HUES64 (cell line): Measurements from ENCODE around the gene GHRH.

Experiments used
- H3K27ac ChIP-seq: 2 replicates; pipeline ENCODE4 v1.7.0; 2013; ENCODE audit warnings: low read depth, low read length, inconsistent platforms
- H3K27me3 ChIP-seq: 2 replicates; pipeline ENCODE4 v1.6.1; 2013; ENCODE audit warnings: mild to moderate bottlenecking, low read length; ENCODE audit not compliant: insufficient read depth
- H3K36me3 ChIP-seq: 2 replicates; pipeline ENCODE4 v1.6.1; 2013; ENCODE audit warnings: mild to moderate bottlenecking, low read length; ENCODE audit not compliant: insufficient read depth
- H3K4me1 ChIP-seq: 2 replicates; pipeline ENCODE4 v1.6.1; 2013; ENCODE audit warnings: mild to moderate bottlenecking, low read length, moderate library complexity; ENCODE audit not compliant: insufficient read depth
- H3K4me3 ChIP-seq: 2 replicates; pipeline ENCODE4 v1.5.1; 2013; ENCODE audit warnings: mild to moderate bottlenecking, low read length, moderate library complexity
- H3K9ac ChIP-seq: 2 replicates; pipeline ENCODE4 v1.6.1; 2013; ENCODE audit warnings: mild to moderate bottlenecking, low read depth, low read length
- H3K9me3 ChIP-seq: 2 replicates; pipeline ENCODE4 v1.6.1; 2013; ENCODE audit warnings: low read depth, low read length; ENCODE audit not compliant: insufficient read depth
- WGBS: fragments of 150-250, 120-280 bp; methylation state at CpG from one replicate; pipeline ENCODE4 v1.1.7; 2013; ENCODE audit warnings: missing lambda C conversion rate; 5-methylcytosine and 5-hydroxymethylcytosine counted together

GHRH gene

GRCh38 chr20:37223053-37223452 is 38.6 kb downstream of the GHRH start:
- Histone ChIP-seq H3K27ac (no peak overlapping the region), H3K4me1 (peaks cover 20% of the 10 kb centered on the region), H3K27me3 (no peaks in the 10 kb centered on the region), H3K9me3 (no peaks in the 10 kb centered on the region), H3K36me3 (peaks cover 87% of the 10 kb centered on the region), H3K9ac (no peak overlapping the region), H3K4me3 (no peak overlapping the region)

- no peak overlapping the region for H3K4me3 ChIP-seq
- no peaks in the 10 kb centered on the region for H3K9me3 ChIP-seq
- H3K4me1 ChIP-seq: peaks cover 14% of the 10 kb centered on the region; the same call in 1 of the 2 replicates
- H3K27me3 ChIP-seq: no peaks in the 10 kb centered on the region
- no peak overlapping the region for H3K9ac ChIP-seq
- peaks cover 84% of the 10 kb centered on the region for H3K36me3 ChIP-seq
- WGBS: 98% methylated on average over 4 of the region's 4 CpGs
- H3K27ac ChIP-seq: no peak overlapping the region
Observed at GRCh38 chr20:37222086-37222485, 39.5 kb downstream of the GHRH start.

DNA sequence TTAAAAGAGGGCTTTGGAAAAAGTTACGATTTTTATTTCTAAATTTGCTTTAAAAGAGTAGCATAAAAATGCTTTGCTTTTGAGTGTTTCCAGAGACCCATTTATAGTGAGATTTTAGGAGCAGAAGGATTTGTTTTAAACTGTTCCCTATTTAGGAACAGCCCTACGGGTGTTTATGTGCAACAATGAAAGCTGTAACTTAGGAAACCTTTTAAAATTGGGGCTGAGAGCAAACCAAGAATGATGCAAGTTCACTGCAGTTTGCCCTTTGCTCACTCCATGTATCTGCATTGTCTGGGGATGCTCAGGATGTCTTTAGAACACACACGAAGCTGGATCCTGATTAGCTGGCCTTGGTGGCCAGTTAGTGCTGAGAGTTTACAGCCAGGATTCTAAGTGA is 40.9 kb downstream of the GHRH start:
- peaks cover 9% of the 10 kb centered on the region; the same call in 1 of the 2 replicates for H3K4me1 ChIP-seq
- peaks cover 83% of the 10 kb centered on the region for H3K36me3 ChIP-seq
- H3K27me3 ChIP-seq: no peaks in the 10 kb centered on the region
- 93% methylated on average over 3 of the region's 3 CpGs for whole genome bisulfite sequencing
- H3K4me3 ChIP-seq: no peak overlapping the region
- H3K9ac ChIP-seq: no peak overlapping the region
- no peaks in the 10 kb centered on the region for H3K9me3 ChIP-seq
- H3K27ac ChIP-seq: no peak overlapping the region

DNA sequence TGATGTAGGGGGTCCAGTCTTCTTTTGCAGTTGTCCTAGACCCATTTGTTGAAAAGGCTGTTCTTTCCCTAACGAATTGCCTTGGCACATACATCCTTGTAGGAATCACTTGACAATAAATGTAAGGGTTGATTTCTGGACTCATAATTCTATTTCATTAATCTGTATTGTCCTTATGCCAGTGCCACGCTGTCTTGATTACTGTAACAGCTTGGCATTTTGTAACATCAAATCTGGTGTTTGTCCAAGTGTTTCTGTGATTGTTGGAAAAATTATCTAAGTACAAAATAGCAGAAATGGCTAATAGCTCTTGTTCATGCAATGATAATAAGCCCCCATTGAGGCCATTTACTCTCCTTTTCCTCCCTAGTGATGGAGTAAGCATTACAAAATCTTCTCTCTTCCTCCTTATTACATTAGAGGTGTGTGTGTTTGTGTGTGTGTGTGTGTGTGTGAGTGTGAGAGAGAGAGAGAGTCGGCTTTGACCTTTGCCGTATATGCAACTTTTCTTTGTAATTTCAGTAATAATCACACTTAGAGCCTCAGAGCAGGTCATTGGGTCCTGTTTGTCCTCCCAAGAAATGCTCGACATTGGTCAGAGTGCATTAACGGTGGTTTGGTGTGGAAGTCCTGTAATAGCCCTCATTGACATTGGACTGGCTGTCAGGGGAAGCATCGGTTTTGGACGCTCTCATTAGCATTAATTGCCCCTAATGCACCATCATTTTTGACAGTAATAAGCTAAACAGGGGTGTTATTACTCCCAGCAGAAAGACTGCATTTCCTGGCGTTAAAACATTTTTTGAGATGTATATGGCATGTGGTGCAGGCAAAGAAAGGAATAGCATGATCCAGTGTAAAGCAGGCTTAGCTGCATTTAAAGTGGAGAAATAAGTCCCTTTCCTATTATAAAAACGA is 41.6 kb downstream of the GHRH start:
- Histone ChIP-seq H3K9ac (no peak overlapping the region), H3K27ac (no peak overlapping the region), H3K4me3 (no peak overlapping the region), H3K4me1 (peaks cover 9% of the 10 kb centered on the region; the same call in 1 of the 2 replicates), H3K27me3 (no peaks in the 10 kb centered on the region), H3K36me3 (peaks cover 83% of the 10 kb centered on the region), H3K9me3 (no peaks in the 10 kb centered on the region)
- 95% methylated on average over 9 of the region's 10 CpGs for WGBS

DNA sequence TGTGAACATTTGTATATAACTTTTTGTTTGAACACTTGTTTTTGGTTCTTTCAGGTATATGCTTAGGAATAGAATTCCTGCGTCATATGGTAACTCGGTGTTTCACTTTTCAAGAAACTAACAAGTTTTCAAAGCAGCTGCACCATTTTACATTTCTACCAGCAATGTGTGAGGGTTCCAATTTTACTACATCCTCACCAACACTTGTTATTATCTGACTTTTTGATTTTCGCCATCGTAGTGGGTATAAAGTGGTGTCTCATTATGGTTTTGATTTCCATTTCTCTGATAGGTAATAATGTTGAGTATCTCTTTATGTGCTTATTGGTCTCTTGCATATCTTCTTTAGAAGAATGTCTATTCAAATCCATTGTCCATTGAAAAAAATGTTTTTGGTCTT is 42.6 kb downstream of the GHRH start:
- H3K9ac ChIP-seq: no peak overlapping the region
- no peak overlapping the region for H3K4me3 ChIP-seq
- 68% methylated on average over 4 of the region's 4 CpGs for WGBS
- H3K27me3 ChIP-seq: no peaks in the 10 kb centered on the region
- no peak overlapping the region for H3K27ac ChIP-seq
- no peaks in the 10 kb centered on the region for H3K9me3 ChIP-seq
- H3K4me1 ChIP-seq: peaks cover 9% of the 10 kb centered on the region; the same call in 1 of the 2 replicates
- peaks cover 83% of the 10 kb centered on the region for H3K36me3 ChIP-seq

DNA sequence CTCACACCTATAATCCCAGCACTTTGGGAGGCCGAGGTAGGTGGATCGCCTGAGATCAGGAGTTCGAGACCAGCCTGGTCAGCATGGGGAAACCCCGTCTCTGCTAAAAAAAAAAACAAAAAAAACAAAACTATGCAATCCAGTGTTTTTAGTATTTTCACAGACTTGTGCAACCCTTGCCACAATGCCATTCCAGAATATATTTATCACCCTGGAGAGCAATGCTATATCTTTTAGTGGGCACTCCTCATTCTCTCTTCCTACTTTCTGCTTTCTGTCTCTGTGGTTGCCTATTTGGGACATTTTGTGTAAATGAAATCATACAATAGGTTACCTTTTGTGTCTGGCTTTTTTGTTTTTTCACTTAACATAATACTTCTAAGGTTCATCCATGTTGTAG is 43.2 kb downstream of the GHRH start:
- 99% methylated on average over 4 of the region's 4 CpGs for WGBS
- H3K36me3 ChIP-seq: peaks cover 83% of the 10 kb centered on the region
- H3K4me1 ChIP-seq: peaks cover 9% of the 10 kb centered on the region; the same call in 1 of the 2 replicates
- H3K9me3 ChIP-seq: no peaks in the 10 kb centered on the region
- no peak overlapping the region for H3K4me3 ChIP-seq
- H3K9ac ChIP-seq: no peak overlapping the region
- no peak overlapping the region for H3K27ac ChIP-seq
- H3K27me3 ChIP-seq: no peaks in the 10 kb centered on the region

DNA sequence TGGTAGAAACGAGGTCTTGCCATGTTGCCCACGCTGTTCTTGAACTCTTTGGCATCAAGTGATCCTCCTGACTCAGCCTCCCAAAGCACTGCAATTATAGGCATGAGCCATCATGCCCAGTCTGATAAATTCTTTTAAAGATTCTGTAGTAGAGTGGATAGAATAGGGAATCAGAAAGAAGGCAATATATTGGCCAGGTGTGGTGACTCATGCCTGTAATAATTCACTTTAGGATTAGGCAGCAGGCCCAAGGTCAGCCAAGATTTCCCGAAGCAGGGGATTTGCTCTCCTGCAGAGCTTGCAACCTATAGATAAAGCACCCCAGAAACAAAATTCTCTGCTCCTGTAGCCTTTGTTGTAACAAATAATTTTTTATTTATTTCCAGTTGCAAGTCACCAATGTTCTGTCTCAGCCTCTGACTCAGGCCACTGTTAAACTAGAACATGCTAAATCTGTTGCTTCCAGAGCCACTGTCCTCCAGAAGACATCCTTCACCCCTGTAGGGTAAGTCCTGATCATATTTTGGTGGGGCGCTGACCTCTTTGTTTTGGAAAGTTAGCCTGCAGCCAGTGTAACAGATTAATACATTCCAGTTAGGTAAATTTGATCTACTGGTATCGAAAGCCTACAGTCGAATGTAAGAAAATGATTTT is 51.8 kb downstream of the GHRH start:
- no peaks in the 10 kb centered on the region for H3K4me1 ChIP-seq
- H3K36me3 ChIP-seq: peaks cover 95% of the 10 kb centered on the region
- H3K27ac ChIP-seq: no peak overlapping the region
- no peak overlapping the region for H3K9ac ChIP-seq
- WGBS: 98% methylated on average over 6 of the region's 6 CpGs
- H3K9me3 ChIP-seq: no peaks in the 10 kb centered on the region
- H3K27me3 ChIP-seq: no peaks in the 10 kb centered on the region
- H3K4me3 ChIP-seq: no peak overlapping the region

DNA sequence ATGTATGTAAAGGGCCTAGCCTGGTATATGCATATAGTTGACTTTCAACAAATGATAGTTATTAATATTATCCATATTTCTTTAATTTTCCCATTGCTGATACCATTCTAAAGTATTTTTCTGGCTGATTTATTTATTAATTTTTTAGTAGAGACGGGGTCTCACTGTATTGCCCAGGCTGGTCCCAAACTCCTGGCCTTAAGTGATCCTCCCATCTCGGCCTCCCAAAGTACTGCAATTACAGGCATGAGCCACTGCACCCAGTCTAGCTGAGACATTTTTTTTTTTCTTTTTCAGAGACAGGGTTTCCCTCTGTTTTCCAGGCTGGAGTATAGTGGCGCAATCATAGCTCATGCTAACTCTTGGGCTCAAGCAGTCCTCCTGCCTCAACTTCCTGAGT is 52.4 kb downstream of the GHRH start:
- no peak overlapping the region for H3K27ac ChIP-seq
- 96% methylated on average over 3 of the region's 3 CpGs for WGBS
- peaks cover 95% of the 10 kb centered on the region for H3K36me3 ChIP-seq

DNA sequence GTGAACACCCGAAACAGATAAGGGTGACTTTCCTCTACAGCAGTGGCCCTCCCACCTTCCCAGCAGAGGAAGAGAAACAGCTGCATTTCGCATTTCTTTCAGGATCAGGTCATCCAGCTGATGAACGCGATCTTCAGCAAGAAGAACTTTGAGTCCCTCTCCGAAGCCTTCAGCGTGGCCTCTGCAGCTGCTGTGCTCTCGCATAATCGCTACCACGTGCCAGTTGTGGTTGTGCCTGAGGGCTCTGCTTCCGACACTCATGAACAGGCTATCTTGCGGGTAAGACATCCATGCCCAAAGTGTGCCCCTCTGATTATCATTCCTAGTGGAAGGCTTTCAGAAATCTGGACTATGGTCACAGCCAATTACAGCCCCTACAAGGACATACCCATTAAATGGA is 54.4 kb downstream of the GHRH start:
- Histone ChIP-seq H3K27ac (no peak overlapping the region), H3K9me3 (no peaks in the 10 kb centered on the region), H3K4me3 (no peak overlapping the region), H3K4me1 (peaks cover under 1% of the 10 kb centered on the region; the same call in 1 of the 2 replicates), H3K9ac (no peak overlapping the region), H3K36me3 (peaks cover 94% of the 10 kb centered on the region), H3K27me3 (no peaks in the 10 kb centered on the region)
- 97% methylated on average over 11 of the region's 11 CpGs for WGBS

More for the DNA sequence above, 52.4 kb downstream of the GHRH start:
- no peaks in the 10 kb centered on the region for H3K4me1 ChIP-seq
- H3K4me3 ChIP-seq: no peak overlapping the region
- no peak overlapping the region for H3K9ac ChIP-seq
- H3K9me3 ChIP-seq: no peaks in the 10 kb centered on the region
- no peaks in the 10 kb centered on the region for H3K27me3 ChIP-seq

DNA sequence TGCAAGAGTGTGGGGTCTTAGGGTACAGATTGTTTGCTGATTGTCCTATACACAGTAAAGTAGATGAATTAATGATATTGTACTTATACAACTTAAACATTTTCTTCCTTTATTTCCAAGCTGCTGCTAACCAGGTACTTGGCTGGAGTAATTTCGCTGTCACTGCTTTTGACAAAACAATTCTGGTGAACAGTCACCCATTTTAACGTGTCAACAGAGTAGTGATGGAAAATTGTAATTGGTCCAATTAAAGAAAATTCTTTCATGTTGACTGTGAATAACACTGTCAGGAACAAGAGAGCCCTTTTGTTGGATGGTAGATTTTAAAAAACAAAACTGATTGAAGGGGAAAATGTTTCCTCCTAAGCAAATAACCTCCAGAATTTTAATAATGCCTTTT is 55.8 kb downstream of the GHRH start:
- no peaks in the 10 kb centered on the region for H3K9me3 ChIP-seq
- H3K4me1 ChIP-seq: peaks cover 6% of the 10 kb centered on the region; the same call in 1 of the 2 replicates
- 94% methylated on average over 2 of the region's 2 CpGs for WGBS
- H3K9ac ChIP-seq: no peak overlapping the region
- no peaks in the 10 kb centered on the region for H3K27me3 ChIP-seq
- peaks cover 96% of the 10 kb centered on the region for H3K36me3 ChIP-seq
- H3K27ac ChIP-seq: peak overlapping the region; percentile 11; the same call in 1 of the 2 replicates
- H3K4me3 ChIP-seq: no peak overlapping the region

DNA sequence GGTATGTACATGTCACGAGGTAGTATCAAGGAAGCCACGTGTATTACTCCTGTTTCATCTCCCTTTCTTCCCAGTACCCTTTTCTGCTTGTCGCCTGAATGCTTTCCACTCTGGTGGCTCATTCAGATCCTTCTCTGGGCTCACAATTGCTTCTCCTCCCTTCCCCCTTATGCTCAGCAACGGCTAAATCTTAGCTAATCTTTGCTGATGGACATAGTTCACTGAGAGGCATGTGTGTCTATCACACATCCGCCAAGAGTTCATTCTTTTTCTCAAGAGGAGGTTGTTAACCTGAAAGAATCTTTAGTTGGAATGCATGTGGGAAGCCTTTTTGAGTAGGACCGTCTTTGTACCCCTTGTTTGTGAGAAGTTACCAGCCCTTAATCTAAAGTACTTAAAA is 56.5 kb downstream of the GHRH start:
- H3K36me3 ChIP-seq: peaks cover 97% of the 10 kb centered on the region
- no peak overlapping the region for H3K9ac ChIP-seq
- H3K27me3 ChIP-seq: no peaks in the 10 kb centered on the region
- H3K4me1 ChIP-seq: peaks cover 6% of the 10 kb centered on the region; the same call in 1 of the 2 replicates
- H3K27ac ChIP-seq: peak overlapping the region; percentile 11; the same call in 1 of the 2 replicates
- H3K4me3 ChIP-seq: no peak overlapping the region
- WGBS: 93% methylated on average over 6 of the region's 6 CpGs
- H3K9me3 ChIP-seq: no peaks in the 10 kb centered on the region
